Thyroid gland (tissue), 4 donors: ENCODE results near the gene KRT86. TPM values are rescaled to one million over a fixed set of nuclear protein-coding genes. Genes with fewer than 3 reads are reported as not detected.
"Not testable (repeated sequence)": the region's sequence is repeated elsewhere in the genome, so short reads cannot be mapped to it uniquely, and the experiment has no call there.

ENCODE experiments used
- DNase-seq, 2 donors: peaks; one replicate each; pipeline ENCODE4 v3.0.0-alpha.2; 2019
- H3K27ac ChIP-seq, 3 donors: fragments of 200-600 bp; sonication (generic); 1 replicate in 2 of 3; 2 replicates in 1 of 3; pipeline ENCODE4 v1.5.1; 2016 to 2019; ENCODE audit warnings: mild to moderate bottlenecking in 1 of 3, moderate library complexity in 1 of 3
- H3K27me3 ChIP-seq: fragments of 200-600 bp; sonication (generic); one replicate; pipeline ENCODE4 v1.5.1; 2019
- H3K36me3 ChIP-seq, 2 donors: fragments of 200-600 bp; sonication (generic); one replicate each; pipeline ENCODE4 v1.5.1; 2016 to 2019
- H3K4me1 ChIP-seq, 2 donors: fragments of 200-600 bp; sonication (generic); one replicate each; pipeline ENCODE4 v1.5.1; 2017 to 2019
- H3K4me3 ChIP-seq, 3 donors: fragments of 200-600 bp; sonication (generic); replicated peaks in 1 of 3; 1 replicate in 2 of 3; 2 replicates in 1 of 3; pipeline ENCODE4 v1.5.1; 2016; ENCODE audit warnings: mild to moderate bottlenecking in 1 of 3
- H3K9me3 ChIP-seq: fragments of 200-600 bp; sonication (generic); one replicate; pipeline ENCODE4 v1.5.1; 2017
- CTCF ChIP-seq, 6 experiments: fragments of 200-600 bp in 3 of 6; fragments of 450-650 bp in 3 of 6; sonication (generic) in 3 of 6; IDR thresholded peaks; one replicate each; pipeline ENCODE4 v1.5.1; 2016 to 2019; ENCODE audit warnings: antibody characterized with exemption in 6 of 6, mild to moderate bottlenecking in 2 of 6, inconsistent platforms in 1 of 6, moderate library complexity in 1 of 6
- POLR2A ChIP-seq, 2 donors: fragments of 450-650 bp; IDR thresholded peaks; one replicate each; pipeline ENCODE4 v1.6.1; 2017; ENCODE audit warnings: antibody characterized with exemption in 2 of 2, mild to moderate bottlenecking in 2 of 2, moderate library complexity in 1 of 2
- WGBS, 2 donors: methylation state at CpG; one replicate each; pipeline ENCODE4 v1.1.5; 2017; 5-methylcytosine and 5-hydroxymethylcytosine counted together
- intact Hi-C: fragments of 100-400 bp; cut with DNase I; formaldehyde crosslinking; loops from one replicate; pipeline ENCODE4 v1.15.1; 2023
- total RNA-seq, 4 donors: library from RNA; depleted of rRNA; stranded (reverse); fragments of >200 nt; gene quantifications; one replicate each; pipeline ENCODE4 v1.2.3, GENCODE V29; 2016

The KRT86 gene
- total RNA-seq, 4 donors from 2014 or later = 0.13 to 1.1 (median 0.42) TPM

- intact Hi-C loops = no loop called here
- DNase-seq = no peak
- no peaks in the 10 kb centered on the region for H3K9me3 ChIP-seq
- peaks cover 10 to 21% of the 10 kb centered on the region in 2 donors for H3K36me3 ChIP-seq
- no peaks in the 10 kb centered on the region for H3K27me3 ChIP-seq
- 89 to 93% methylated on average over 7 of the region's 7 CpGs for WGBS, 2 donors
- TF ChIP-seq POLR2A (IDR thresholded peaks at IDR 0.05) (no peak), CTCF (IDR thresholded peaks at IDR 0.05) (no peak)
- H3K27ac ChIP-seq = peak overlapping the region; percentile 94 to 100 (median 99)
- H3K4me1 ChIP-seq = peaks cover 51 to 84% of the 10 kb centered on the region in 2 donors
- H3K4me3 ChIP-seq = no peak overlapping the region
Observed at GRCh38 chr12:52238916-52239646, 35.4 kb upstream of the KRT86 start.

GRCh38 chr12:52239767-52240166, 34.7 kb upstream of the KRT86 start:
- Histone ChIP-seq H3K4me1 (peaks cover 52 to 91% of the 10 kb centered on the region in 2 donors), H3K27ac (peak overlapping the region; percentile 94 to 100 (median 99)), H3K27me3 (no peaks in the 10 kb centered on the region), H3K4me3 (no peak overlapping the region), H3K36me3 (peaks cover 10 to 21% of the 10 kb centered on the region in 2 donors), H3K9me3 (no peaks in the 10 kb centered on the region)
- no peak for TF ChIP-seq POLR2A (IDR thresholded peaks at IDR 0.05)
- TF ChIP-seq CTCF (IDR thresholded peaks at IDR 0.05) = no peak
- intact Hi-C loops = no loop called here
- DNase-seq = no peak
- 62 to 72% methylated on average over 2 of the region's 2 CpGs for WGBS, 2 donors

GRCh38 chr12:52240247-52240646, 34.2 kb upstream of the KRT86 start:
- Histone ChIP-seq H3K4me1 (peaks cover 53 to 91% of the 10 kb centered on the region in 2 donors), H3K27ac (peak overlapping the region; percentile 94 to 100 (median 99)), H3K36me3 (peaks cover 8 to 21% of the 10 kb centered on the region in 2 donors)
- peak; percentile 33 to 53 for DNase-seq
- H3K4me3 ChIP-seq, H3K9me3 ChIP-seq, intact Hi-C loops, H3K27me3 ChIP-seq: not testable (repeated sequence)
- TF ChIP-seq POLR2A (IDR thresholded peaks at IDR 0.05) = peak in 1 of 2 donors; percentile 20
- 71 to 77% methylated on average over 6 of the region's 6 CpGs for WGBS, 2 donors

- 87 to 95% methylated on average over 9 to 10 of the region's 11 CpGs for WGBS, 2 donors
- TF ChIP-seq CTCF (IDR thresholded peaks at IDR 0.05) (no peak), POLR2A (IDR thresholded peaks at IDR 0.05) (no peak)
- Histone ChIP-seq H3K4me1 (peaks cover 53 to 91% of the 10 kb centered on the region in 2 donors), H3K36me3 (peaks cover 3 to 21% of the 10 kb centered on the region in 2 donors), H3K27me3 (no peaks in the 10 kb centered on the region), H3K27ac (peak overlapping the region; percentile 94 to 100 (median 99)), H3K9me3 (no peaks in the 10 kb centered on the region), H3K4me3 (no peak overlapping the region)
- intact Hi-C loops = no loop called here
- no peak for DNase-seq
Observed at GRCh38 chr12:52241205-52241842, 33.1 kb upstream of the KRT86 start.

GRCh38 chr12:52242442-52243258, 31.8 kb upstream of the KRT86 start:
- Histone ChIP-seq H3K27ac (peak overlapping the region; percentile 94 to 100 (median 99)), H3K27me3 (no peaks in the 10 kb centered on the region), H3K36me3 (peaks cover 3 to 9% of the 10 kb centered on the region in 2 donors), H3K4me3 (no peak overlapping the region), H3K4me1 (peaks cover 58 to 92% of the 10 kb centered on the region in 2 donors), H3K9me3 (no peaks in the 10 kb centered on the region)
- TF ChIP-seq POLR2A (IDR thresholded peaks at IDR 0.05) = no peak
- no peak for TF ChIP-seq CTCF (IDR thresholded peaks at IDR 0.05)
- intact Hi-C loops = no loop called here
- DNase-seq = no peak
- WGBS, 2 donors = 87 to 91% methylated on average over 9 to 11 of the region's 11 CpGs
